Neural cell (in vitro differentiated cells): ENCODE data around the gene FXR1. TPM values are rescaled to one million over a fixed set of nuclear protein-coding genes. Genes with fewer than 3 reads are reported as not detected.

Experiments used
- H2AFZ ChIP-seq: fragments of 200-600, 300-800 bp; sonication (generic), shearing (Covaris generic); 2 replicates; pipeline ENCODE4 v1.6.0; 2014; ENCODE audit warnings: low read depth, mild to moderate bottlenecking, antibody characterized with exemption, low read length, moderate library complexity
- H3F3A ChIP-seq: fragments of 200-600 bp; shearing (Covaris generic); 2 replicates; pipeline ENCODE4 v1.6.1; 2016; ENCODE audit warnings: mild to moderate bottlenecking, moderate library complexity, mixed read lengths, antibody characterized with exemption, low read length; ENCODE audit not compliant: insufficient read depth, poor library complexity, severe bottlenecking
- H3K27ac ChIP-seq: fragments of 200-600, 300-800 bp; sonication (generic), shearing (Covaris generic); 2 replicates; pipeline ENCODE4 v1.5.1; 2014; ENCODE audit warnings: mild to moderate bottlenecking, low read length, moderate library complexity
- H3K27me3 ChIP-seq: fragments of 300-800, 200-600 bp; sonication (generic), shearing (Covaris generic); 2 replicates; pipeline ENCODE4 v1.6.0; 2014; ENCODE audit warnings: mild to moderate bottlenecking, low read depth, low read length, moderate library complexity; ENCODE audit not compliant: insufficient read depth
- H3K36me3 ChIP-seq: fragments of 300-800, 200-600 bp; sonication (generic), shearing (Covaris generic); 2 replicates; pipeline ENCODE4 v1.5.1; 2014; ENCODE audit warnings: mild to moderate bottlenecking, antibody characterized with exemption, low read length, moderate library complexity; ENCODE audit not compliant: insufficient read depth
- H3K4me2 ChIP-seq: fragments of 300-800, 200-600 bp; sonication (generic), shearing (Covaris generic); 2 replicates; pipeline ENCODE4 v1.6.0; 2014; ENCODE audit warnings: mild to moderate bottlenecking, low read length
- H3K4me3 ChIP-seq: fragments of 300-800, 200-600 bp; sonication (generic), shearing (Covaris generic); 2 replicates; pipeline ENCODE4 v1.5.1; 2014; ENCODE audit warnings: mild to moderate bottlenecking, low read length, moderate library complexity
- H3K79me2 ChIP-seq: fragments of 200-600 bp; shearing (Covaris generic); replicated peaks from 2 replicates; pipeline ENCODE4 v1.6.0; 2014; ENCODE audit warnings: mild to moderate bottlenecking, low read length, moderate library complexity; ENCODE audit not compliant: insufficient read depth
- H3K9ac ChIP-seq: fragments of 300-800, 200-600 bp; sonication (generic), shearing (Covaris generic); 2 replicates; pipeline ENCODE4 v1.6.1; 2016; ENCODE audit warnings: mild to moderate bottlenecking, low read length, mixed read lengths
- H3K9me2 ChIP-seq: fragments of 200-600 bp; shearing (Covaris generic); 2 replicates; pipeline ENCODE4 v1.6.1; 2016; ENCODE audit warnings: mild to moderate bottlenecking, low read length, mixed read lengths; ENCODE audit not compliant: insufficient read depth
- H3K9me3 ChIP-seq: fragments of 200-600, 300-800 bp; sonication (generic), shearing (Covaris generic); 2 replicates; pipeline ENCODE4 v1.6.1; 2016; ENCODE audit warnings: mild to moderate bottlenecking, mixed run types, low read length, moderate library complexity, mixed read lengths
- H4K20me1 ChIP-seq: fragments of 200-600 bp; shearing (Covaris generic); 2 replicates; pipeline ENCODE4 v1.6.1; 2016; ENCODE audit warnings: mild to moderate bottlenecking, mixed run types; ENCODE audit not compliant: insufficient read depth
- EP300 ChIP-seq: fragments of 450-650 bp; conservative IDR thresholded peaks from 2 replicates; pipeline ENCODE4 v1.6.1; 2014; ENCODE audit warnings: antibody characterized with exemption, mild to moderate bottlenecking, moderate library complexity; ENCODE audit not compliant: poor library complexity, severe bottlenecking
- EZH2 ChIP-seq: fragments of 200-600, 300-800 bp; shearing (Covaris generic), sonication (generic); IDR thresholded peaks from 2 replicates; pipeline ENCODE4 v1.6.1; 2014; ENCODE audit warnings: antibody characterized with exemption, low read length, borderline replicate concordance, mild to moderate bottlenecking; ENCODE audit not compliant: insufficient read depth, poor library complexity, severe bottlenecking
- MXI1 ChIP-seq: fragments of 450-650 bp; conservative IDR thresholded peaks from 2 replicates; pipeline ENCODE4 v1.6.1; 2014; ENCODE audit warnings: antibody characterized with exemption, mild to moderate bottlenecking; ENCODE audit not compliant: poor library complexity, severe bottlenecking
- POLR2AphosphoS5 ChIP-seq: IDR thresholded peaks from 2 replicates; pipeline ENCODE4 v1.6.1; 2012
- RAD21 ChIP-seq: fragments of 450-650 bp; conservative IDR thresholded peaks from 2 replicates; pipeline ENCODE4 v1.6.1; 2014; ENCODE audit warnings: antibody characterized with exemption, mild to moderate bottlenecking, moderate library complexity
- SMC3 ChIP-seq: fragments of 450-650 bp; conservative IDR thresholded peaks from 2 replicates; pipeline ENCODE4 v1.6.1; 2014; ENCODE audit warnings: antibody characterized with exemption, mild to moderate bottlenecking, moderate library complexity; ENCODE audit not compliant: poor library complexity
- TAF1 ChIP-seq: IDR thresholded peaks from 2 replicates; pipeline ENCODE4 v1.6.1; 2012; ENCODE audit warnings: low read depth
- polyA plus RNA-seq: library from polyadenylated mRNA; depleted of rRNA; stranded (reverse); fragments of >200 nt; gene quantifications from 2 replicates; pipeline ENCODE4 v1.2.3, GENCODE V29; 2014
- TF ChIP-seq, protein P1 (sequence below): IDR thresholded peaks from 2 replicates; pipeline ENCODE4 v1.6.1; 2012; ENCODE audit warnings: borderline replicate concordance
- TF ChIP-seq, protein P2 (sequence below): fragments of 450-650 bp; IDR thresholded peaks from 2 replicates; pipeline ENCODE4 v1.5.1; 2014; ENCODE audit warnings: antibody characterized with exemption, mild to moderate bottlenecking, moderate library complexity; ENCODE audit not compliant: poor library complexity, severe bottlenecking

Gene FXR1
- polyA plus RNA-seq, 1 donor from 2014 or later: 109 TPM

DNA sequence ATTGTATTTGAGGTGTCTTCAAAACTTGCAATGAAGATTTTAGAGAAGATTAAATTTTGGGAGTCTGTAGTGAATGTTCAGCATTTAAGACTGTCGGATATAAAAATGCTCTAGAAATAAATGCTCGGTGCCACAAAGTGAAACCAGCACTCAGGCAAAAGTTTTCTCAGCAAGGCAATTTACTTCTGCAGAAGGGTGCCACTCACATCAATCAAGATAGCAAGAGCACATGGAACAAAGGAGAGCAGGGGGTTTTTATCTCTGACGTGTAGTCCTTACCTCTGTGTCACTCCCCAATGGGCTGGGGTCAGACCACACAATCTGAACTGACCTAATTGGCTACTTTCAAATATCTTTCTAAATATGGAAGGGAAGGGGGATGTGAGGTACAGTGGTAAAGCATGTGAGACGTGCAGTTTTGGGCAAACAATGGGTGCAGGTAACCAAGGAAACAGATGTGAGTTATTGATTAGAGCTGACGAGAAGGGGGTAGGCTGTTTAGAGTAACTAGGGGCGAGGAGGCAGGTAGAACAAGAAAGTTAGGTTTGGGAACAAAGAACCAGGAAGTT, 23.4 kb upstream of the FXR1 start:
- Histone ChIP-seq H3K9me3 (no peaks in the 10 kb centered on the region), H2AFZ (no peak overlapping the region), H3K27ac (no peak overlapping the region)

DNA sequence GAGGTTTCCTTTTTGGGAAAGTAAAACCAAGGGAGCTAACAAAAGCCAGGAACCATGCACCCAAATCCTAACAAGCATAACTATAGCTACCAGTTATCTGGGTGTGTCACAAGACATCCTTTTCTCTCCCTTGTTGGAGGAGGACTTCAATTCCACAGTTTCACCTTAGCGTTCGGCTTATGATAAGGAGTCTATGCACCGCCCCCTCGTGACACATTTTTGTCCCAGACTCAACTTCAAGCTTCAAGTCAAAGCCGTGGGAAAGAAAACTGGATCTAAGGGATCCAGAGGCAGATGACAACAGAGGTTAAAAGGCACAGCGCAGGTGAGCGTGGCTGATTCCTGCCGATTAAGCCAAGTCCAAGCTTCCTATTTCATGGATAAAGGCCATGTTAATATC, 13.9 kb upstream of the FXR1 start:
- no peak overlapping the region for H3K9ac ChIP-seq
- H3K27me3 ChIP-seq: no peaks in the 10 kb centered on the region
- no peak overlapping the region for H2AFZ ChIP-seq

More for the DNA sequence above, 23.4 kb upstream of the FXR1 start:
- H3K79me2 ChIP-seq: no peaks in the 10 kb centered on the region
- no peaks in the 10 kb centered on the region for H3F3A ChIP-seq
- no peak overlapping the region for H3K4me3 ChIP-seq
- H3K4me2 ChIP-seq: no peak overlapping the region
- TF ChIP-seq EP300 (no peak), EZH2 (no peak), MXI1 (no peak), RAD21 (no peak), POLR2AphosphoS5 (no peak), TAF1 (no peak), SMC3 (no peak)
- TF ChIP-seq, protein P1, sequence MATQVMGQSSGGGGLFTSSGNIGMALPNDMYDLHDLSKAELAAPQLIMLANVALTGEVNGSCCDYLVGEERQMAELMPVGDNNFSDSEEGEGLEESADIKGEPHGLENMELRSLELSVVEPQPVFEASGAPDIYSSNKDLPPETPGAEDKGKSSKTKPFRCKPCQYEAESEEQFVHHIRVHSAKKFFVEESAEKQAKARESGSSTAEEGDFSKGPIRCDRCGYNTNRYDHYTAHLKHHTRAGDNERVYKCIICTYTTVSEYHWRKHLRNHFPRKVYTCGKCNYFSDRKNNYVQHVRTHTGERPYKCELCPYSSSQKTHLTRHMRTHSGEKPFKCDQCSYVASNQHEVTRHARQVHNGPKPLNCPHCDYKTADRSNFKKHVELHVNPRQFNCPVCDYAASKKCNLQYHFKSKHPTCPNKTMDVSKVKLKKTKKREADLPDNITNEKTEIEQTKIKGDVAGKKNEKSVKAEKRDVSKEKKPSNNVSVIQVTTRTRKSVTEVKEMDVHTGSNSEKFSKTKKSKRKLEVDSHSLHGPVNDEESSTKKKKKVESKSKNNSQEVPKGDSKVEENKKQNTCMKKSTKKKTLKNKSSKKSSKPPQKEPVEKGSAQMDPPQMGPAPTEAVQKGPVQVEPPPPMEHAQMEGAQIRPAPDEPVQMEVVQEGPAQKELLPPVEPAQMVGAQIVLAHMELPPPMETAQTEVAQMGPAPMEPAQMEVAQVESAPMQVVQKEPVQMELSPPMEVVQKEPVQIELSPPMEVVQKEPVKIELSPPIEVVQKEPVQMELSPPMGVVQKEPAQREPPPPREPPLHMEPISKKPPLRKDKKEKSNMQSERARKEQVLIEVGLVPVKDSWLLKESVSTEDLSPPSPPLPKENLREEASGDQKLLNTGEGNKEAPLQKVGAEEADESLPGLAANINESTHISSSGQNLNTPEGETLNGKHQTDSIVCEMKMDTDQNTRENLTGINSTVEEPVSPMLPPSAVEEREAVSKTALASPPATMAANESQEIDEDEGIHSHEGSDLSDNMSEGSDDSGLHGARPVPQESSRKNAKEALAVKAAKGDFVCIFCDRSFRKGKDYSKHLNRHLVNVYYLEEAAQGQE: no peak
- TF ChIP-seq, protein P2, sequence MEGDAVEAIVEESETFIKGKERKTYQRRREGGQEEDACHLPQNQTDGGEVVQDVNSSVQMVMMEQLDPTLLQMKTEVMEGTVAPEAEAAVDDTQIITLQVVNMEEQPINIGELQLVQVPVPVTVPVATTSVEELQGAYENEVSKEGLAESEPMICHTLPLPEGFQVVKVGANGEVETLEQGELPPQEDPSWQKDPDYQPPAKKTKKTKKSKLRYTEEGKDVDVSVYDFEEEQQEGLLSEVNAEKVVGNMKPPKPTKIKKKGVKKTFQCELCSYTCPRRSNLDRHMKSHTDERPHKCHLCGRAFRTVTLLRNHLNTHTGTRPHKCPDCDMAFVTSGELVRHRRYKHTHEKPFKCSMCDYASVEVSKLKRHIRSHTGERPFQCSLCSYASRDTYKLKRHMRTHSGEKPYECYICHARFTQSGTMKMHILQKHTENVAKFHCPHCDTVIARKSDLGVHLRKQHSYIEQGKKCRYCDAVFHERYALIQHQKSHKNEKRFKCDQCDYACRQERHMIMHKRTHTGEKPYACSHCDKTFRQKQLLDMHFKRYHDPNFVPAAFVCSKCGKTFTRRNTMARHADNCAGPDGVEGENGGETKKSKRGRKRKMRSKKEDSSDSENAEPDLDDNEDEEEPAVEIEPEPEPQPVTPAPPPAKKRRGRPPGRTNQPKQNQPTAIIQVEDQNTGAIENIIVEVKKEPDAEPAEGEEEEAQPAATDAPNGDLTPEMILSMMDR: no peak
- no peaks in the 10 kb centered on the region for H3K27me3 ChIP-seq
- no peak overlapping the region for H3K9ac ChIP-seq
- no peaks in the 10 kb centered on the region for H3K9me2 ChIP-seq
- H4K20me1 ChIP-seq: no peaks in the 10 kb centered on the region
- H3K36me3 ChIP-seq: no peaks in the 10 kb centered on the region

More for the DNA sequence above, 13.9 kb upstream of the FXR1 start:
- TF ChIP-seq, protein P1: no peak
- no peak for TF ChIP-seq POLR2AphosphoS5
- TF ChIP-seq SMC3: no peak
- TF ChIP-seq EP300: no peak
- TF ChIP-seq, protein P2: no peak
- TF ChIP-seq RAD21: no peak
- no peak for TF ChIP-seq EZH2
- TF ChIP-seq TAF1: no peak
- no peak for TF ChIP-seq MXI1
- H3K36me3 ChIP-seq: no peaks in the 10 kb centered on the region
- H3K9me2 ChIP-seq: no peaks in the 10 kb centered on the region
- no peak overlapping the region for H3K27ac ChIP-seq
- no peaks in the 10 kb centered on the region for H3F3A ChIP-seq
- H3K9me3 ChIP-seq: no peaks in the 10 kb centered on the region
- no peaks in the 10 kb centered on the region for H3K79me2 ChIP-seq
- H4K20me1 ChIP-seq: no peaks in the 10 kb centered on the region
- H3K4me2 ChIP-seq: no peak overlapping the region
- H3K4me3 ChIP-seq: no peak overlapping the region
